Osteoblast (primary cell): ENCODE measurements around the gene LTBP1. TPM values are rescaled to one million over a fixed set of nuclear protein-coding genes. Genes with fewer than 3 reads are reported as not detected.

Experiments
- DNase-seq: peaks from one replicate; pipeline ENCODE4 v3.0.0; 2011; ENCODE audit warnings: low spot score, mixed read lengths; ENCODE audit not compliant: insufficient read length; ENCODE audit errors: missing footprints
- H2AFZ ChIP-seq: 2 replicates; pipeline ENCODE4 v1.6.0; 2011; ENCODE audit warnings: mild to moderate bottlenecking, low read length
- H3K27ac ChIP-seq: 2 replicates; pipeline ENCODE4 v1.5.1; 2011; ENCODE audit warnings: mild to moderate bottlenecking, low read depth, low read length, moderate library complexity
- H3K27me3 ChIP-seq: 2 replicates; pipeline ENCODE4 v1.6.0; 2012; ENCODE audit warnings: mild to moderate bottlenecking, control low read depth, inconsistent platforms, low read length, moderate library complexity; ENCODE audit not compliant: insufficient read depth
- H3K36me3 ChIP-seq: 2 replicates; pipeline ENCODE4 v1.5.1; 2011; ENCODE audit warnings: mild to moderate bottlenecking, low read length, control low read depth, moderate library complexity; ENCODE audit not compliant: insufficient read depth
- H3K4me1 ChIP-seq: 2 replicates; pipeline ENCODE4 v1.5.1; 2011; ENCODE audit warnings: mild to moderate bottlenecking, low read length, control low read depth, moderate library complexity; ENCODE audit not compliant: insufficient read depth
- H3K4me2 ChIP-seq: 2 replicates; pipeline ENCODE4 v1.6.0; 2011; ENCODE audit warnings: mild to moderate bottlenecking, low read length; ENCODE audit not compliant: insufficient read depth
- H3K4me3 ChIP-seq: fragments of 200-600 bp; sonication (generic); 3 replicates; pipeline ENCODE4 v1.5.1; 2012; ENCODE audit warnings: mild to moderate bottlenecking, low read length, inconsistent platforms; ENCODE audit not compliant: insufficient read depth
- H3K79me2 ChIP-seq: 2 replicates; pipeline ENCODE4 v1.6.0; 2012; ENCODE audit warnings: mild to moderate bottlenecking, low read length, control low read depth, inconsistent platforms; ENCODE audit not compliant: insufficient read depth
- H3K9me3 ChIP-seq: 2 replicates; pipeline ENCODE4 v1.5.1; 2011; ENCODE audit warnings: low read depth, low read length, control low read depth
- H4K20me1 ChIP-seq: 2 replicates; pipeline ENCODE4 v1.6.0; 2012; ENCODE audit warnings: mild to moderate bottlenecking, low read length, control low read depth; ENCODE audit not compliant: insufficient read depth
- CTCF ChIP-seq: IDR thresholded peaks from 2 replicates; pipeline ENCODE4 v1.5.1; 2011; ENCODE audit warnings: mild to moderate bottlenecking, low read depth, low read length, moderate library complexity; ENCODE audit errors: extremely low read depth
- total RNA-seq: library from RNA; depleted of rRNA; stranded (reverse); fragments of >200 nt; gene quantifications from 2 replicates; pipeline ENCODE4 v1.2.3, GENCODE V29; 2012

The LTBP1 gene
- total RNA-seq, 1 donor, result 224 TPM

- no peaks in the 10 kb centered on the region for H3K4me1 ChIP-seq
- TF ChIP-seq CTCF, result no peak
- no peaks in the 10 kb centered on the region for H3K27me3 ChIP-seq
- peaks cover 8% of the 10 kb centered on the region for H3K36me3 ChIP-seq
- DNase-seq, result no peak
- no peak overlapping the region for H2AFZ ChIP-seq
- no peaks in the 10 kb centered on the region for H4K20me1 ChIP-seq
- H3K27ac ChIP-seq, result no peak overlapping the region
- H3K4me3 ChIP-seq, result no peak overlapping the region
- H3K9me3 ChIP-seq, result no peaks in the 10 kb centered on the region
- no peak overlapping the region for H3K4me2 ChIP-seq
- peaks cover 51% of the 10 kb centered on the region for H3K79me2 ChIP-seq
Observed at GRCh38 chr2:33177627-33178026, 230.9 kb downstream of the LTBP1 start.

- Histone ChIP-seq H3K27me3 (no peaks in the 10 kb centered on the region), H2AFZ (no peak overlapping the region), H3K4me1 (no peaks in the 10 kb centered on the region), H3K4me2 (no peak overlapping the region), H3K27ac (no peak overlapping the region), H3K36me3 (peaks cover 9% of the 10 kb centered on the region), H3K79me2 (peaks cover 55% of the 10 kb centered on the region), H3K9me3 (no peaks in the 10 kb centered on the region), H4K20me1 (no peaks in the 10 kb centered on the region), H3K4me3 (no peak overlapping the region)
- no peak for TF ChIP-seq CTCF
- DNase-seq, result no peak
Observed at GRCh38 chr2:33178209-33178608, 231.5 kb downstream of the LTBP1 start.

- Histone ChIP-seq H3K79me2 (peaks cover 82% of the 10 kb centered on the region), H4K20me1 (no peaks in the 10 kb centered on the region), H3K27me3 (no peaks in the 10 kb centered on the region), H3K4me3 (no peak overlapping the region), H3K36me3 (peaks cover 16% of the 10 kb centered on the region), H3K4me2 (no peak overlapping the region), H3K9me3 (no peaks in the 10 kb centered on the region), H3K27ac (no peak overlapping the region), H3K4me1 (no peaks in the 10 kb centered on the region), H2AFZ (no peak overlapping the region)
- no peak for DNase-seq
- no peak for TF ChIP-seq CTCF
Observed at GRCh38 chr2:33180915-33181314, 234.2 kb downstream of the LTBP1 start.

GRCh38 chr2:33181466-33181865, 234.7 kb downstream of the LTBP1 start:
- H2AFZ ChIP-seq, result no peak overlapping the region
- H3K27me3 ChIP-seq, result no peaks in the 10 kb centered on the region

More at GRCh38 chr2:33181466-33181865, 234.7 kb downstream of the LTBP1 start:
- Histone ChIP-seq H3K9me3 (no peaks in the 10 kb centered on the region), H4K20me1 (no peaks in the 10 kb centered on the region), H3K27ac (no peak overlapping the region), H3K4me1 (no peaks in the 10 kb centered on the region), H3K36me3 (peaks cover 18% of the 10 kb centered on the region), H3K4me2 (no peak overlapping the region), H3K79me2 (peaks cover 84% of the 10 kb centered on the region), H3K4me3 (no peak overlapping the region)
- DNase-seq, result no peak
- TF ChIP-seq CTCF, result no peak
